Stomach (tissue), 9 donors: ENCODE results near the gene UNC80. TPM values are rescaled to one million over a fixed set of nuclear protein-coding genes. Genes with fewer than 3 reads are reported as not detected.

Source experiments
- DNase-seq, 2 donors: peaks; one replicate each; pipeline versions ENCODE4 v3.0.0 to v3.0.0-alpha.2; 2013 to 2019
- H3K27ac ChIP-seq, 5 donors: fragments of 200-600 bp in 4 of 5; sonication (generic) in 4 of 5; one replicate each; pipeline ENCODE4 v1.5.1; 2013 to 2019; ENCODE audit warnings: mild to moderate bottlenecking in 1 of 5, moderate library complexity in 1 of 5
- H3K27me3 ChIP-seq, 3 donors: fragments of 200-600 bp; sonication (generic); one replicate each; pipeline ENCODE4 v1.5.1; 2017 to 2019; ENCODE audit warnings: mixed run types in 1 of 3
- H3K36me3 ChIP-seq, 4 donors: fragments of 200-600 bp; sonication (generic); 1 replicate in 3 of 4; 2 replicates in 1 of 4; pipeline ENCODE4 v1.5.1; 2016 to 2019
- H3K4me1 ChIP-seq, 4 donors: fragments of 200-600 bp; sonication (generic); one replicate each; pipeline ENCODE4 v1.5.1; 2016 to 2019
- H3K4me3 ChIP-seq, 4 donors: fragments of 200-600 bp; sonication (generic) in 3 of 4; one replicate each; pipeline ENCODE4 v1.5.1; 2016 to 2019; ENCODE audit warnings: mild to moderate bottlenecking in 1 of 4
- H3K9me3 ChIP-seq, 4 donors: fragments of 200-600 bp; sonication (generic); one replicate each; pipeline ENCODE4 v1.5.1; 2016 to 2019
- CTCF ChIP-seq, 7 experiments: fragments of 450-650 bp in 4 of 7; fragments of 200-600 bp in 3 of 7; sonication (generic) in 3 of 7; IDR thresholded peaks; one replicate each; pipeline ENCODE4 v1.5.1; 2016 to 2019; ENCODE audit warnings: antibody characterized with exemption in 7 of 7, control low read depth in 2 of 7, mild to moderate bottlenecking in 1 of 7
- EP300 ChIP-seq: sonication (generic); formaldehyde crosslinking; IDR thresholded peaks from one replicate; pipeline ENCODE4 v1.6.1; 2017; ENCODE audit warnings: antibody characterized with exemption
- POLR2A ChIP-seq, 4 donors: fragments of 450-650 bp; IDR thresholded peaks; one replicate each; pipeline ENCODE4 v1.6.1; 2016; ENCODE audit warnings: antibody characterized with exemption in 4 of 4, control low read depth in 2 of 4, mild to moderate bottlenecking in 1 of 4, moderate library complexity in 1 of 4
- POLR2AphosphoS5 ChIP-seq, 3 donors: sonication (generic); formaldehyde crosslinking; IDR thresholded peaks; one replicate each; pipeline ENCODE4 v1.6.1; 2016; ENCODE audit warnings: antibody characterized with exemption in 3 of 3
- WGBS, 5 donors: extraction: QIAGEN DNeasy Blood & Tissue Kit in 3 of 5; methylation state at CpG; one replicate each; pipeline versions ENCODE4 v1.1.5 to v1.1.7; 2013 to 2018; 5-methylcytosine and 5-hydroxymethylcytosine counted together
- intact Hi-C: fragments of 100-400 bp; cut with DNase I; formaldehyde crosslinking; loops from one replicate; pipeline ENCODE4 v1.15.1; 2023; ENCODE audit warnings: low total_unique reads
- polyA plus RNA-seq, 3 donors: library from polyadenylated mRNA; stranded (reverse); fragments of 200-250 nt; gene quantifications; one replicate each; pipeline ENCODE4 v1.2.3, GENCODE V29; 2013
- total RNA-seq, 5 donors: library from RNA; depleted of rRNA; stranded (reverse); fragments of >200 nt; gene quantifications; one replicate each; pipeline versions ENCODE4 v1.1.0 to v1.2.3, GENCODE V29; 2014 to 2016
- donor health status: healthy with polysubstance abuse.
- donor health status: Bipolar disorder and iron deficiency.
- donor health status: healthy.

Gene UNC80
- total and polyA plus RNA-seq, 8 donors: 0.08 to 5.1 (median 0.29) TPM; not detected in 1

DNA sequence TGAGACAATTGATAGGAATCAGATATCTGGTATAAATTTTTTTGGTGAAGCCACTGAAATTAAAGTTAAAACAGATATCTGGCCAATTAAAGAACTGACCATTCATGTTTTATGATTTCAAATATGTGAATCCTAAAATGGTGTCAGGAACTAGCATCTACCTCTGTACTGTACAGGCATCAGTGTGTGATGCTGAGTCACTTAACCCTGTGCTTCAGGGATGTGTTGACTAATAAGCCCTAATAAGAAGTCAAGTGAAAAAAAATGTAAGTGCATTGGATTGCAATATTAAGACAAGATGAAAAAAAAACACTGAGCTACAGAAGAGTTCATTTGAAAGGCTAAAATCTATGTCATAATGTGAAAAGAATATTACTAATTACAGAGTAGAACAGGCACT, 9.1 kb upstream of the UNC80 start:
- H3K27me3 ChIP-seq: no peaks in the 10 kb centered on the region
- TF ChIP-seq POLR2AphosphoS5 (IDR thresholded peaks at IDR 0.05) (no peak), POLR2A (IDR thresholded peaks at IDR 0.05) (no peak), CTCF (IDR thresholded peaks at IDR 0.05) (no peak), EP300 (no peak)
- H3K36me3 ChIP-seq: no peaks in the 10 kb centered on the region
- DNase-seq: no peak
- no peaks in the 10 kb centered on the region for H3K4me1 ChIP-seq
- no peak overlapping the region for H3K4me3 ChIP-seq
- H3K27ac ChIP-seq: no peak overlapping the region
- intact Hi-C loops: no loop called here
- H3K9me3 ChIP-seq: no peaks in the 10 kb centered on the region

- intact Hi-C loops: no loop called here
- WGBS, 5 donors: 59 to 76% (median 68%) methylated on average over 3 of the region's 3 CpGs
- Histone ChIP-seq H3K36me3 (no peaks in the 10 kb centered on the region), H3K4me3 (no peak overlapping the region), H3K27ac (no peak overlapping the region), H3K9me3 (no peaks in the 10 kb centered on the region), H3K27me3 (no peaks in the 10 kb centered on the region), H3K4me1 (no peaks in the 10 kb centered on the region)
- no peak for DNase-seq
- TF ChIP-seq EP300 (no peak), POLR2A (IDR thresholded peaks at IDR 0.05) (no peak), POLR2AphosphoS5 (IDR thresholded peaks at IDR 0.05) (no peak), CTCF (IDR thresholded peaks at IDR 0.05) (no peak)
These were observed 8.5 kb upstream of the UNC80 start for GRCh38 chr2:209763106-209763505.

- H3K4me3 ChIP-seq: no peak overlapping the region
- intact Hi-C loops: no loop called here
- TF ChIP-seq CTCF (IDR thresholded peaks at IDR 0.05): no peak
- no peak for TF ChIP-seq POLR2AphosphoS5 (IDR thresholded peaks at IDR 0.05)
- no peak for TF ChIP-seq EP300
- TF ChIP-seq POLR2A (IDR thresholded peaks at IDR 0.05): no peak
- H3K9me3 ChIP-seq: no peaks in the 10 kb centered on the region
- H3K27ac ChIP-seq: no peak overlapping the region
- H3K36me3 ChIP-seq: no peaks in the 10 kb centered on the region
- H3K27me3 ChIP-seq: peaks cover 0 to 19% (median 6%) of the 10 kb centered on the region in 3 donors
- DNase-seq: no peak
- H3K4me1 ChIP-seq: peaks cover 0 to 7% (median 4%) of the 10 kb centered on the region in 4 donors
- WGBS, 5 donors: 81 to 93% (median 89%) methylated on average over 1 of the region's 1 CpG
These were observed 5.0 kb upstream of the UNC80 start for GRCh38 chr2:209766613-209767012.

- WGBS, 5 donors: 53 to 62% (median 57%) methylated on average over 2 of the region's 2 CpGs
- DNase-seq: no peak
- Histone ChIP-seq H3K9me3 (no peaks in the 10 kb centered on the region), H3K4me1 (peaks cover 0 to 11% (median 9%) of the 10 kb centered on the region in 4 donors), H3K27ac (no peak overlapping the region), H3K4me3 (no peak overlapping the region), H3K27me3 (peaks cover 0 to 26% (median 13%) of the 10 kb centered on the region in 3 donors), H3K36me3 (no peaks in the 10 kb centered on the region)
- no peak for TF ChIP-seq POLR2AphosphoS5 (IDR thresholded peaks at IDR 0.05)
- no peak for TF ChIP-seq POLR2A (IDR thresholded peaks at IDR 0.05)
- no peak for TF ChIP-seq CTCF (IDR thresholded peaks at IDR 0.05)
- TF ChIP-seq EP300: no peak
- intact Hi-C loops: no loop called here
These were observed 4.3 kb upstream of the UNC80 start for GRCh38 chr2:209767316-209767715.
